GM18520 (cell line): ENCODE data around the gene KDF1.
A peak's percentile ranks its signal among the peaks of the same experiment; 100 is the strongest.

Source experiments
- ATAC-seq: cut with Tn5 transposase; IDR thresholded peaks from one replicate; pipeline ENCODE4 v1.9.1; 2021; ENCODE audit not compliant: unreplicated experiment

KDF1 gene

DNA sequence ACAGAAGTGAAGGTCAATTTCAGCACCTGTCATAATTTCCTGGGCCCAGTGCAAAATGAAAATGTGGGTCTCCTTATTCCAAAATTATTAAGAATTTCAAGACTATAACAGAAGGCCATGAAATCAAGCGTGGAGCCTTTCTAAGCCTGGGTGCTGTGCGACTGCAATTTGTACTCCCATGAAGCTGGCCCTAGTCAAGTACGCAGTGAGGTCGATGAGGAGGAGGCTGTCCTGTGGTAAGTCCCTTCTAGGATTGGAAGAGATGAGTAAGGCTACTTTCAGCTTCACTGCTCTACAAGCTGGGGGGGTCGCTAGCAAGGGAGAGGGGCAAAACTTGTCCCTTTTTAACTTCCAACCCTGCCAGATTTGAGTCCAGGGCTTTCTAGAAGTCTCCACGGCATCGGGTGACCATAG lies 39.1 kb downstream of the KDF1 start:
- no peak for ATAC-seq

DNA sequence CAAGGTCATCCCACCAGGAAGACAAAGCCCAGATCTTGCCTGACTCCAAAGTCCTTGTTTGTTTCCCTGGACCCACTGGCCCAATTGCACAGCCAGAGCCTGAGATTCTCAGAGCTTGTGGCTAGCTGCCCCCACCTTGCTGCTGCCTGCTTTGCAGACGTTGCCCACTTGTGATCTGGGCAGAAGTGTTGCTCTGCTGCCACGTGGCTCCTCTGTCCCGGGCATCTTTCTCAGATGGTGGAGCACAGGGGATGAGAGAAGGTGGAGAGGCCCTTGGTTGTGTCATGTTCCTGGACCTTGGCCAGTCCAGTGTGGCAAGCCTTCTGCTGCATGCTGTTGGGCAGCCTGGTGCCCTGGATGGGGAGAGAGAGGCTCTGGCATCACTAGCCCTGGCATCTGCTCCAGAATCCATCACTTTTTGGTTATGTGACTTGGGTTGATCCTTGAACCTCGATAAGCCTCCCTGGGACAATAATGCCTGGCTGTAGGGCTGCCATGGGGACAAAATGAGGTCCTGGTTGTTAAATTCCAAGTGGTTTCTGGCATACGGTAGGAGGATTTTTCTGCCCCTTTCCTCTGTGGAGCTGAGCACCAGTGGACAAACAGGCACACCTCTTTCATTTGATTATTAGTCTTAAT lies 44.9 kb downstream of the KDF1 start:
- no peak for ATAC-seq

DNA sequence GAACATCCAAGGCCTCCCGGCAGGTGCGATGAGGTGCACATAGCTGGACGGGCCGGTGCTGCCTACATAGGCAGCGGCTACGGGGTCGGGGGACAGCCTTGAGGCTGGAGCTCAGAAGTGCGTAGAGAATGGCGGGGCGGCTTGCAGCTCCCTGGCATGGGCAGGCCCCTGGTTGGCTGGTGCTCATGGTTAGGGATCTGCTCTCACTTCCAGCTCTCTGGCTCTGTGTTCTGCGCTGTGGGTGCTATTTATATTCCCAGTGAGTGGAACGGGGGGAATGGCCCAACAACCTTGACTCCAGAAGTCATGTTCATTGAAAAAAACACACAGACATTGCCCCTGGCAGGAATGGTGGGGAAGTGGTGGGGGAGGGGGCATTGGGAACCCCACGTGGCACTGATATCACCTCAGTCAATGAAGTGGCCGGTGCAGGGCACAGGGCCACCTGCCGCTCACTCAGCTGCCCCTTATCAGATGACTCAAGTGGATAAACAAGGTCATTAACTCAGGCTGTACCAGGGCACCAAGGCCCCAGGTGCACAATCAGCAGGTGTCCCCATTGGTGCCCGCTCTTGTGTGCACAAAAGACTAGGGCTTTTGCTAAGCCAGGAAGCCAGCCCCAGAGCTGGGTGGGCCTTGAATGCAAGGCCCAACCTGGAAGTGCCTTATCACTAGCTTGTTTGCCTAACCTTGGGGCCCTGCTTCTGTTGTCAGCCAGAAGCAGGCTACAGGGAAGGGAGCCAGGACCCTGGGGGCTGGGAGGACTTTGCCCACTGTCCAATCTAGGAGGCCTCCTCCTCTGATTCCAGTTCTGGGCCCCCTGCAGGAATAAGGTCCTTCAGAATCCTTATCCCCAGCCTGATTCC lies 46.3 kb downstream of the KDF1 start, which contains the start of gene NR0B2:
NR0B2 (minus strand) TSS at position 222 of the 866 bp plus-strand sequence; CDS start at position 187, 35 bp downstream.
- no peak for ATAC-seq

DNA sequence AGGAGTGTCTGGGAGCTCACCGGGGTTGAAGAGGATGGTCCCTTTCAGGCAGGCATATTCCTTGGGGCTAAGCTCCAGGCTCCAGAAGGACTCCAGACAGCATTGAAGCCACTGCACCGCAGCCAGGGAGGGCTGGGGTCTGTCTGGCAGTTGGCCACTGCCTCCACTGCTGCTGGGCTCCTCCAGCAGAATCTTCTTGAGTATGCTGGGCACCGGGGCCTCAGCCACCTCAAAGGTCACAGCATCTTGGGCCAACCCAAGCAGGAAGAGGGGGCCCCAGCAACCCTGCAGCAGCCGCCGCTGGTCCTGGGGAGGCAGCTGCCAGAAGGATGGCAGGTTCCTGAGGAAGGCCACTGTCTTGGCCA lies 46.9 kb downstream of the KDF1 start:
- ATAC-seq = no peak

DNA sequence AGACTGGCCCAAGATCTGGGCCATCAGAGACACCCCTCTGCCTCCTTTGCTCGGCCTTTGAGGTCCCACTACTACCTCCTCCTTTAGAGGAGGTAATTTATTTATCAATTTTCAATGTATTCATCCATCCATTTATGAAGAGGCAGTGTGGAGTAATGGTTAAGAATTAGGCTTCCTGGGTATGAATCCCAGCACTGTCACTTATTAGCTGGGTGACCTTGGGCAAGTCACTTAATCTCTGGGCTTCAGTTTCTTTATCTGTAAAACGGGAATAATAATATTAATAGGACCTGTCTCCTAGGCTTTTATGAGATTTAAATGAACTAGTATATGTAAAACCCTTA lies 48.1 kb downstream of the KDF1 start:
- ATAC-seq = no peak

DNA sequence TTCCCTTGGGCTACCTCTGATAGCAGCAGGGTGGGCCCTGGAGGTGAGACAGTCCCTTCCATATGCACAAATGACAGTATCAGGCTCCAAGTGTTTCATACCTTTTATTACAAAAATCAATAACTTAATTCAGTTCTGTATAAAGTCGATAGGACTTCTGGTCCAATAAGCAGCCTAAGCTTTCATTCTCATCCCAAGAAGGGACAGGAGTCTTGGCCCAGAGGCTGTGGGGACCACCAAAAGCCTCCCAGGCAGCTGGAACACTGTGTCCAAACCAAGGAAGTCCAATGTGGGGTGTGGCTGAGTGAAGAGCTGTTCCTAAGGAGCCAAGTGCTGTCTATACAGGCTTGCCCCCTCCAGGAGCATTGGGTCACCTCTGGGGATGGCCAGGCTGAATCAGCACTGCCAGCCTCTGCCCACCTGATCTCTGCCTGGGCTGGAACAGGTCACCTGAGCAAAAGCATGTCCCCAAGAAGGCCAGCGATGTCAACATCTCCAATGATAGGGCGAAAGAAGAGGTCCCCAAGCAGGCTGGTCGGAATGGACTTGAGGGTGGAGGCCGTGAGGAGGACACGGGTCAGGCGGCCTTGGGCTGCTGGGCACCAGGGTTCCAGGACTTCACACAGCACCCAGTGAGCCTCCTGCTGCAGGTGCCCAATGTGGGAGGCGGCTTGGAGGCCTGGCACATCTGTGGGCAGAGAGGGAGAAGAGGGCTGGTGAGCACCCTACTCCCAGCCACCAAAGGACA lies 48.7 kb downstream of the KDF1 start:
- ATAC-seq = no peak

DNA sequence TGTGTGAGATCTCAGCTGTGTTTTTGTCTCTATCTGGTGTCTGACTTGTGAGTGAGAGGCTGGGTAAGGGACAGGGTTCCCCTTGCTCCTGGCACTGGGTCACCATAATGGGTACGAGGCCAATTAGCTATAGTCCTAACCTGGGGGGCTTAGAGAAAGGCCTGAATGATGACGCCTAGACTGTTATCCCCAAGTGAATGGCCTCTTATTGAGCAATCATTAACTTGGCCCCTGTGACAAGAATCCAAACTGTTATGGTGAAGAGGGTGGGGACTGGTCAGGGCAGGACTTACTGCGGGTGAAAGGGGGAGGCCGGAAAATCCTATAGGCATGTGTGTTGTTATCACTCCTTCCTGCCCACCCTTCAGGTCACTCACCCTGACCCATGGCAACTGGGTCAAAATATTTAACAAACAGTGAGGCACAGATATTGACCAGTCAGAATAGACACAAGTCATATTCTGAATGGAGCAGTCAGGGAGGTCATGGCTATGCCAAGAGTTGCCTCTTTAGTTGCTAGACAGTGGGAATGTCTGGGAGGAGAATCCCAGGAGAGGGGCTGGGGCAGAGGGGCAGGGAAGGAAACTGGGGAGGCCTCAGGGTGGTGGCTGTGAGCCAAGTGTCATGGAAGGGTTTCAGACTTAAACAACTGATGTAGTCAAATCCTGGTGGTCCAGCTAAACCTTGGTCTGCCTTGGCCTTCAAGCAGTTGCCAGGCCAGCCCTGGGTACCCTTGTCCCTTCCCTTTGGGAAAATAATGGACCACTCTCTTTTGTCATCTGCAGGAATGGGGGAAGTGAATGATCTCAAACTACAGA lies 49.7 kb downstream of the KDF1 start:
- ATAC-seq = no peak

DNA sequence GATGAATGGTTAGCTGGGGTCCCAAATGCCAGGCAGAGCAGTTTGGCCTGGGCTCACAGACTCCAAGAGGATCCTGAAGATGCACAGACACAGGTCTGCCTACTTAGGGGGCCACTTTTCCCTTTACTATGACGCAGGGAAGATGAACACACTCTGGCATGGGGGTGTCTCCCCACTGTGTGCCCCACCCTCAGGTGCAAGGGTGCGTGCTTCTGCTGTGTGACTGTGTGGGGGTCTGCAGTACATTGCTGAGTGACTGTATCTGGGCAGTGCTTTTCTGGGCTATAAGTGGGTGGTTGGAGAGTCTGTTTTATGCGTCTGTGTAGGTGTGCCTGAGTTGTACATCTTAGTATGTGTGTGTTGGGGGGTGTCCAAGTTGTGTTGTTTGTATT lies 50.3 kb downstream of the KDF1 start:
- no peak for ATAC-seq

DNA sequence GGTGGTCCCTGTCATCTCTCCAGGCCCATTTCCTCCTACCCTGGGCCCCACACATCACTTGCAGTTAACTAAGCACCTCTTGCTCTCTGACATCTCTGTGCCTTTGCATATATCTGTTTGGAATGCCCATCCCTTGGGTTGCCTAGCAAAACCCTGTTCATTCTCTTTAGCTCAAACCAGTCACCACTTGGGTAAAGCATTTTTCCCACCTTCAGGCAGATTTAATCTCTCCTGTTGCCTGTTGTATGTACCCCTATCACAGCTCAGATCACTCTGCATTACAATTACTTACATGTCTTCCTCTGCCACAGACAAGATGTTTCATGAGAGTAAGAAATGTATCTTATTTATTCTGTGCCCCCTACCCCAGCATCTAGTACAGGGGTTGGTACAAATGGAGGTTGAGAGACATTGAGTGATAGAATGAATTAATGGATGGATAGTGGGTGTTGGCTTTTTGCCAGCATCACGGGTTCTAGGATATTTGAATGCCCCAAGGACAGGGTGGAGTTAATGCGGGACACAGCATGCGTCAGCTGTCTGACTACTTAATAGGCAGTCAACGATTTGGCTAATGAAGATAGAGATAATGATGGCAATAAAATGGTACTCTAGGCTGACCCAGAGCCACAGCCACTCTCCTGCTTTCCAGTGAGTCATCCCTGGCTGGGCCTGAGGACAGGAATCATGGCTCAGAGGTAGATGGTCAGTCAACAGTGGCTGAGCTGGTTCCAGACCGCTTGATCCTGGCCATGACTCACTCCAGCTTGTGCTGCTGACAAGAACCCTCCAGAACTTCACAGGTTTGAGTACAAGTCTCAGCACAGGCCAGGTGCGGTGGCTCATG lies 53.0 kb downstream of the KDF1 start:
- no peak for ATAC-seq

DNA sequence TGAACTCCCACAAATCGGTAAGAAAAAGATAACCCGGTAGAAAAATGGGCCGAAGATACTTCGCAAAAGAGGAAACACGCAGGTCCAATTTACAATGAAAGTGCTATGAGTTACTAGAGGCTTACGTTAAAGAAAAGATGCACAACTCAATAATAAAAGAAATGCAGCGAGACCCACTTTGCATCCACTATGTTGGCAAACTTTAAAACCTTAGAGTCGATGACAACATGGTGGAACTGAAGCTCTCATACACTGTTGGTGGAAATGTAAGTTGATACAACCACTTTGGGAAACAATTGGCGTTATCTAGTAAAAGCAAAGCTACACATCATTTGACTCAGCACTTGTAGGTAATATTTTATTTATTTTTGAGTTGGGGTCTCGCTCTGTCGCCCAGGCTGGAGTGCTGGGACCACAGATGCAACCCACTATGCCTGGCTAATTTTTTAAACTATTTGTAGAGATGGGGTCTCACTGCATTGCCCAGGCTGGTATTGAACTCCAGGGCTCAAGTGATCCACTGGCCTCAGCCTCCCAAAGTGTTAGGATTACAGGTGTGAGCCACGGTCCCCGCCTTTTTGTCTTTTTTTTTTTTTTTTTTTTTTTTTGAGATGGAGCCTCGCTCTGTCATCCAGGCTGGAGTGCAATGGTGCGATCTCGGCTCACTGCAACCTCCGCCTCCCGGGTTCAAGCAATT lies 59.3 kb downstream of the KDF1 start:
- no peak for ATAC-seq

DNA sequence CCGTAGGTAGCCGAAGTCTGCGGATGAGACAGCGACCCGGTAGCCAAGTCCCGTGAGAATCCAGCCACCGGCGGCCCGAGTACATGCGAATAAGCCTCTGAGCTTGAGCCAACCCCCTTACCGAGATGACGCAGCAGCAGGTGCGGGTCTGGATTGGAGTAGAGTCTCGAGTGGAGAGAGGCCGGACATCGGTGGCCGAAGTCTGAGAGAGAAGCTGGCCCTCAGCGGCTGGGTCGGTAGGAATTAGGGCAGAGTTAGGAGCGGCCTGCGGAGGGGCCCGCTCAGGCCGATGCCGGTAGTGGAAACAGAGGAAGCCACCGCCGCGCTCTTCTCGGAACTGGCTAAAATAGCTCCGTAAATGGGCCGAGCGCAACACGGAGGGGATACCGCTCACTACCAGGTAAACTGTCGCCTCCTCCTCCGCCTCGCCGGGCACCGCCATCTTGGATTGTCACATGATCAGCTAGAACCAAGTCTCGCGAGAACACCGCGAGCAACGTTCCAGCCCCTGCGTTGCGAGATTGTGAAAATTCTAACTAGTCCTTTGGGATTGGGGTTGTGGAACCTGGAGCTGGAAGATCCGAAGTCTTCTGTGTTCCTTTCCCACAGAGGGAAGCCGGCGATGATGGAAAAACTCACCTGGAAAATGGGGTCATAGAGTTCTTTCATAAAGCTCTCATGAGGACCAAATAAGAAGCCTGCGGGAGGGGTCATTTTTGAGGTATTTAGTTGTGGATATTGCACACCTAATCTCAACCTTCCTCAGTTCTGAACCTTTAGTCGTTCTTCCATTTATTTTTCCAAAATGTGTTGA lies 60.1 kb downstream of the KDF1 start, which contains the start of gene GPATCH3:
GPATCH3 (minus strand) TSS at position 467 of the 814 bp plus-strand sequence; CDS start at position 442, 25 bp downstream.
- ATAC-seq = peak; percentile 60
